GM12801 (cell line): ENCODE data around the gene WDTC1.

Source experiments
- TF ChIP-seq, protein P1 (sequence below): IDR thresholded peaks from one replicate; pipeline ENCODE4 v1.5.1; 2011; ENCODE audit warnings: control low read depth; ENCODE audit not compliant: insufficient read length; ENCODE audit errors: extremely low read depth

Gene WDTC1

GRCh38 chr1:27345272-27345671, 110.8 kb downstream of the WDTC1 start:
- TF ChIP-seq, protein P1, sequence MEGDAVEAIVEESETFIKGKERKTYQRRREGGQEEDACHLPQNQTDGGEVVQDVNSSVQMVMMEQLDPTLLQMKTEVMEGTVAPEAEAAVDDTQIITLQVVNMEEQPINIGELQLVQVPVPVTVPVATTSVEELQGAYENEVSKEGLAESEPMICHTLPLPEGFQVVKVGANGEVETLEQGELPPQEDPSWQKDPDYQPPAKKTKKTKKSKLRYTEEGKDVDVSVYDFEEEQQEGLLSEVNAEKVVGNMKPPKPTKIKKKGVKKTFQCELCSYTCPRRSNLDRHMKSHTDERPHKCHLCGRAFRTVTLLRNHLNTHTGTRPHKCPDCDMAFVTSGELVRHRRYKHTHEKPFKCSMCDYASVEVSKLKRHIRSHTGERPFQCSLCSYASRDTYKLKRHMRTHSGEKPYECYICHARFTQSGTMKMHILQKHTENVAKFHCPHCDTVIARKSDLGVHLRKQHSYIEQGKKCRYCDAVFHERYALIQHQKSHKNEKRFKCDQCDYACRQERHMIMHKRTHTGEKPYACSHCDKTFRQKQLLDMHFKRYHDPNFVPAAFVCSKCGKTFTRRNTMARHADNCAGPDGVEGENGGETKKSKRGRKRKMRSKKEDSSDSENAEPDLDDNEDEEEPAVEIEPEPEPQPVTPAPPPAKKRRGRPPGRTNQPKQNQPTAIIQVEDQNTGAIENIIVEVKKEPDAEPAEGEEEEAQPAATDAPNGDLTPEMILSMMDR = no peak

DNA sequence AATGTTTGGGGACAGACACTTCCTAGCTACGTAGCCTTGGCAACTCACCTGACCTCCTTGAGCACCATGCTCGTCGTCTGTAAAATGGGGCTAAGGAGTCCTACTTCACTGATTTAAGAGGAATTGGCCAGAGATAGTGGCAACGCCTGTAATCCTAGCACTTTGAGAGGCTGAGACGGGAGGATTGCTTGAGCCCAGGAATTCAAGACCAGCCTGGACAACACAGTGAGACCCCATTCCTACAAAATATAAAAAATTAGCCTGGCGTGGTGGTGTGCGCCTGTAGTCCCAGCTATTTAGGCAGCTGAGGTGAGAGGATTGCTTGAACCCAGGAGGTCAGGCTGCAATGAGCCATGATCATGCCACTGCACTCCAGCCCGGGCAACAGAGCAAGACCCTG, 111.9 kb downstream of the WDTC1 start:
- TF ChIP-seq, protein P1 = no peak

GRCh38 chr1:27346991-27347624, 112.7 kb downstream of the WDTC1 start:
- TF ChIP-seq, protein P1 = no peak

- TF ChIP-seq, protein P1 = no peak
Observed at GRCh38 chr1:27348861-27349783, 114.7 kb downstream of the WDTC1 start.

GRCh38 chr1:27349784-27350662, 115.6 kb downstream of the WDTC1 start:
- TF ChIP-seq, protein P1 = no peak

GRCh38 chr1:27350663-27351540, 116.5 kb downstream of the WDTC1 start:
- TF ChIP-seq, protein P1 = no peak
